Neural cell (in vitro differentiated cells): ENCODE data around the gene POMT2. TPM values are rescaled to one million over a fixed set of nuclear protein-coding genes. Genes with fewer than 3 reads are reported as not detected.

Experiments used
- H2AFZ ChIP-seq: fragments of 200-600, 300-800 bp; sonication (generic), shearing (Covaris generic); 2 replicates; pipeline ENCODE4 v1.6.0; 2014; ENCODE audit warnings: low read depth, mild to moderate bottlenecking, antibody characterized with exemption, low read length, moderate library complexity
- H3F3A ChIP-seq: fragments of 200-600 bp; shearing (Covaris generic); 2 replicates; pipeline ENCODE4 v1.6.1; 2016; ENCODE audit warnings: mild to moderate bottlenecking, moderate library complexity, mixed read lengths, antibody characterized with exemption, low read length; ENCODE audit not compliant: insufficient read depth, poor library complexity, severe bottlenecking
- H3K27ac ChIP-seq: fragments of 200-600, 300-800 bp; sonication (generic), shearing (Covaris generic); 2 replicates; pipeline ENCODE4 v1.5.1; 2014; ENCODE audit warnings: mild to moderate bottlenecking, low read length, moderate library complexity
- H3K27me3 ChIP-seq: fragments of 300-800, 200-600 bp; sonication (generic), shearing (Covaris generic); 2 replicates; pipeline ENCODE4 v1.6.0; 2014; ENCODE audit warnings: mild to moderate bottlenecking, low read depth, low read length, moderate library complexity; ENCODE audit not compliant: insufficient read depth
- H3K36me3 ChIP-seq: fragments of 300-800, 200-600 bp; sonication (generic), shearing (Covaris generic); 2 replicates; pipeline ENCODE4 v1.5.1; 2014; ENCODE audit warnings: mild to moderate bottlenecking, antibody characterized with exemption, low read length, moderate library complexity; ENCODE audit not compliant: insufficient read depth
- H3K4me2 ChIP-seq: fragments of 300-800, 200-600 bp; sonication (generic), shearing (Covaris generic); 2 replicates; pipeline ENCODE4 v1.6.0; 2014; ENCODE audit warnings: mild to moderate bottlenecking, low read length
- H3K4me3 ChIP-seq: fragments of 300-800, 200-600 bp; sonication (generic), shearing (Covaris generic); 2 replicates; pipeline ENCODE4 v1.5.1; 2014; ENCODE audit warnings: mild to moderate bottlenecking, low read length, moderate library complexity
- H3K79me2 ChIP-seq: fragments of 200-600 bp; shearing (Covaris generic); replicated peaks from 2 replicates; pipeline ENCODE4 v1.6.0; 2014; ENCODE audit warnings: mild to moderate bottlenecking, low read length, moderate library complexity; ENCODE audit not compliant: insufficient read depth
- H3K9ac ChIP-seq: fragments of 300-800, 200-600 bp; sonication (generic), shearing (Covaris generic); 2 replicates; pipeline ENCODE4 v1.6.1; 2016; ENCODE audit warnings: mild to moderate bottlenecking, low read length, mixed read lengths
- H3K9me2 ChIP-seq: fragments of 200-600 bp; shearing (Covaris generic); 2 replicates; pipeline ENCODE4 v1.6.1; 2016; ENCODE audit warnings: mild to moderate bottlenecking, low read length, mixed read lengths; ENCODE audit not compliant: insufficient read depth
- H3K9me3 ChIP-seq: fragments of 200-600, 300-800 bp; sonication (generic), shearing (Covaris generic); 2 replicates; pipeline ENCODE4 v1.6.1; 2016; ENCODE audit warnings: mild to moderate bottlenecking, mixed run types, low read length, moderate library complexity, mixed read lengths
- H4K20me1 ChIP-seq: fragments of 200-600 bp; shearing (Covaris generic); 2 replicates; pipeline ENCODE4 v1.6.1; 2016; ENCODE audit warnings: mild to moderate bottlenecking, mixed run types; ENCODE audit not compliant: insufficient read depth
- EP300 ChIP-seq: fragments of 450-650 bp; conservative IDR thresholded peaks from 2 replicates; pipeline ENCODE4 v1.6.1; 2014; ENCODE audit warnings: antibody characterized with exemption, mild to moderate bottlenecking, moderate library complexity; ENCODE audit not compliant: poor library complexity, severe bottlenecking
- EZH2 ChIP-seq: fragments of 200-600, 300-800 bp; shearing (Covaris generic), sonication (generic); IDR thresholded peaks from 2 replicates; pipeline ENCODE4 v1.6.1; 2014; ENCODE audit warnings: antibody characterized with exemption, low read length, borderline replicate concordance, mild to moderate bottlenecking; ENCODE audit not compliant: insufficient read depth, poor library complexity, severe bottlenecking
- MXI1 ChIP-seq: fragments of 450-650 bp; conservative IDR thresholded peaks from 2 replicates; pipeline ENCODE4 v1.6.1; 2014; ENCODE audit warnings: antibody characterized with exemption, mild to moderate bottlenecking; ENCODE audit not compliant: poor library complexity, severe bottlenecking
- POLR2AphosphoS5 ChIP-seq: IDR thresholded peaks from 2 replicates; pipeline ENCODE4 v1.6.1; 2012
- RAD21 ChIP-seq: fragments of 450-650 bp; conservative IDR thresholded peaks from 2 replicates; pipeline ENCODE4 v1.6.1; 2014; ENCODE audit warnings: antibody characterized with exemption, mild to moderate bottlenecking, moderate library complexity
- REST ChIP-seq: IDR thresholded peaks from 2 replicates; pipeline ENCODE4 v1.6.1; 2012; ENCODE audit warnings: borderline replicate concordance
- SMC3 ChIP-seq: fragments of 450-650 bp; conservative IDR thresholded peaks from 2 replicates; pipeline ENCODE4 v1.6.1; 2014; ENCODE audit warnings: antibody characterized with exemption, mild to moderate bottlenecking, moderate library complexity; ENCODE audit not compliant: poor library complexity
- TAF1 ChIP-seq: IDR thresholded peaks from 2 replicates; pipeline ENCODE4 v1.6.1; 2012; ENCODE audit warnings: low read depth
- polyA plus RNA-seq: library from polyadenylated mRNA; depleted of rRNA; stranded (reverse); fragments of >200 nt; gene quantifications from 2 replicates; pipeline ENCODE4 v1.2.3, GENCODE V29; 2014

The POMT2 gene
- polyA plus RNA-seq, 1 donor from 2014 or later, result 9.6 TPM

- H3K27ac ChIP-seq, result no peak overlapping the region
Measured at GRCh38 chr14:77314539-77315457, 5.9 kb downstream of the POMT2 start.

GRCh38 chr14:77314043-77314442, 6.6 kb downstream of the POMT2 start:
- Histone ChIP-seq H3K4me2 (no peak overlapping the region), H3K79me2 (peaks cover 10% of the 10 kb centered on the region), H3F3A (no peaks in the 10 kb centered on the region), H4K20me1 (no peaks in the 10 kb centered on the region), H3K4me3 (no peak overlapping the region), H3K27me3 (no peaks in the 10 kb centered on the region), H3K9ac (no peak overlapping the region), H3K9me2 (no peaks in the 10 kb centered on the region), H3K27ac (no peak overlapping the region), H2AFZ (no peak overlapping the region), H3K36me3 (no peaks in the 10 kb centered on the region), H3K9me3 (no peaks in the 10 kb centered on the region)
- no peak for TF ChIP-seq MXI1
- no peak for TF ChIP-seq EP300
- TF ChIP-seq REST, result no peak
- no peak for TF ChIP-seq POLR2AphosphoS5
- no peak for TF ChIP-seq EZH2
- no peak for TF ChIP-seq SMC3

More at GRCh38 chr14:77314539-77315457, 5.9 kb downstream of the POMT2 start:
- no peak overlapping the region for H3K9ac ChIP-seq
- H3K4me2 ChIP-seq, result no peak overlapping the region
- no peaks in the 10 kb centered on the region for H3K36me3 ChIP-seq
- no peaks in the 10 kb centered on the region for H4K20me1 ChIP-seq
- H3K9me2 ChIP-seq, result no peaks in the 10 kb centered on the region
- peaks cover 10% of the 10 kb centered on the region for H3K79me2 ChIP-seq
- no peaks in the 10 kb centered on the region for H3K27me3 ChIP-seq
- no peak overlapping the region for H2AFZ ChIP-seq
- no peaks in the 10 kb centered on the region for H3F3A ChIP-seq
- no peak for TF ChIP-seq POLR2AphosphoS5
- no peak for TF ChIP-seq MXI1
- no peak for TF ChIP-seq TAF1
- no peak for TF ChIP-seq RAD21
- H3K9me3 ChIP-seq, result no peaks in the 10 kb centered on the region
- H3K4me3 ChIP-seq, result no peak overlapping the region

- H3K27ac ChIP-seq, result no peak overlapping the region
- no peak overlapping the region for H3K4me3 ChIP-seq
- no peaks in the 10 kb centered on the region for H3F3A ChIP-seq
- no peak overlapping the region for H3K9ac ChIP-seq
- no peaks in the 10 kb centered on the region for H3K27me3 ChIP-seq
- no peaks in the 10 kb centered on the region for H3K36me3 ChIP-seq
- no peaks in the 10 kb centered on the region for H3K9me2 ChIP-seq
- no peak for TF ChIP-seq SMC3
- TF ChIP-seq EZH2, result no peak
- TF ChIP-seq POLR2AphosphoS5, result no peak
- TF ChIP-seq EP300, result no peak
- TF ChIP-seq MXI1, result no peak
- TF ChIP-seq RAD21, result no peak
- TF ChIP-seq REST, result no peak
- H3K4me2 ChIP-seq, result no peak overlapping the region
- H3K79me2 ChIP-seq, result peaks cover 10% of the 10 kb centered on the region
- no peak overlapping the region for H2AFZ ChIP-seq
- no peaks in the 10 kb centered on the region for H4K20me1 ChIP-seq
- H3K9me3 ChIP-seq, result no peaks in the 10 kb centered on the region
Measured at GRCh38 chr14:77313371-77313770, 7.3 kb downstream of the POMT2 start.
